HG03175 (cell line): Measurements from ENCODE around the gene GGNBP2.

Experiments
- ATAC-seq: cut with Tn5 transposase; IDR thresholded peaks from one replicate; pipeline ENCODE4 v1.9.1; 2021; ENCODE audit warnings: mild to moderate bottlenecking, moderate library complexity; ENCODE audit not compliant: unreplicated experiment

The GGNBP2 gene

GRCh38 chr17:36515837-36516236 is 28.9 kb upstream of the GGNBP2 start:
- ATAC-seq = no peak

GRCh38 chr17:36523113-36523512 is 21.6 kb upstream of the GGNBP2 start:
- no peak for ATAC-seq

GRCh38 chr17:36524428-36524876 is 20.3 kb upstream of the GGNBP2 start:
- ATAC-seq = no peak

- ATAC-seq = no peak
Observed at GRCh38 chr17:36525113-36525512, 19.6 kb upstream of the GGNBP2 start.

GRCh38 chr17:36525888-36526287 is 18.8 kb upstream of the GGNBP2 start:
- ATAC-seq = no peak

GRCh38 chr17:36527621-36528250 is 17.0 kb upstream of the GGNBP2 start:
- no peak for ATAC-seq

- no peak for ATAC-seq
Observed at GRCh38 chr17:36529121-36529520, 15.6 kb upstream of the GGNBP2 start.

GRCh38 chr17:36532435-36532975 is 12.2 kb upstream of the GGNBP2 start:
- no peak for ATAC-seq

- ATAC-seq = peak; percentile 31
Observed at GRCh38 chr17:36533935-36534839, 10.5 kb upstream of the GGNBP2 start.

- ATAC-seq = peak; percentile 80
Observed at GRCh38 chr17:36534840-36535668, 9.7 kb upstream of the GGNBP2 start, which contains the start of the genes MYO19 and PIGW. Gene MYO19 (minus strand): TSS chr17:36534868. CDS start chr17:36532538, 2,330 bp downstream. Gene PIGW (plus strand): TSS chr17:36534987. CDS start chr17:36537102, 2,115 bp downstream.

- peak; percentile 18 for ATAC-seq
Observed at GRCh38 chr17:36535669-36536081, 9.0 kb upstream of the GGNBP2 start.

GRCh38 chr17:36540696-36541095 is 4.0 kb upstream of the GGNBP2 start:
- no peak for ATAC-seq

- ATAC-seq = no peak
Observed at GRCh38 chr17:36542755-36543154, 2.0 kb upstream of the GGNBP2 start.

GRCh38 chr17:36544044-36544306 is 744 bp upstream of the GGNBP2 start:
- no peak for ATAC-seq

- no peak for ATAC-seq
Observed at GRCh38 chr17:36545077-36545464, 352 bp downstream of the GGNBP2 start.

- peak; percentile 78 for ATAC-seq
Observed at GRCh38 chr17:36545465-36546417, 1.0 kb downstream of the GGNBP2 start.

GRCh38 chr17:36546418-36547093 is 1.8 kb downstream of the GGNBP2 start:
- no peak for ATAC-seq

GRCh38 chr17:36547776-36548175 is 3.1 kb downstream of the GGNBP2 start:
- ATAC-seq = no peak
